KMS-11 (cell line): ENCODE data around the gene TRRAP.

ENCODE experiments used
- H2AFZ ChIP-seq: fragments of 200-600 bp; sonication (generic); 2 replicates; pipeline ENCODE4 v1.6.1; 2016; ENCODE audit warnings: antibody characterized with exemption, mixed run types, low read depth
- H3K27ac ChIP-seq: fragments of 200-600 bp; sonication (generic); 2 replicates; pipeline ENCODE4 v1.6.1; 2016; ENCODE audit warnings: mild to moderate bottlenecking, mixed run types
- H3K27me3 ChIP-seq: fragments of 200-600 bp; sonication (generic); 2 replicates; pipeline ENCODE4 v1.6.1; 2017; ENCODE audit warnings: mild to moderate bottlenecking, low read depth, mixed run types, moderate library complexity; ENCODE audit not compliant: insufficient read depth
- H3K36me3 ChIP-seq: fragments of 200-600 bp; sonication (generic); 2 replicates; pipeline ENCODE4 v1.6.1; 2017; ENCODE audit warnings: mild to moderate bottlenecking, mixed run types; ENCODE audit not compliant: insufficient read depth
- H3K4me1 ChIP-seq: fragments of 200-600 bp; sonication (generic); 2 replicates; pipeline ENCODE4 v1.6.1; 2016; ENCODE audit warnings: mild to moderate bottlenecking, low read depth, mixed run types; ENCODE audit not compliant: poor library complexity, severe bottlenecking
- H3K4me2 ChIP-seq: fragments of 200-600 bp; sonication (generic); 2 replicates; pipeline ENCODE4 v1.7.0; 2016; ENCODE audit warnings: mild to moderate bottlenecking, mixed run types
- H3K4me3 ChIP-seq: fragments of 200-600 bp; sonication (generic); IDR thresholded peaks from 2 replicates; pipeline ENCODE4 v1.6.1; 2017; ENCODE audit warnings: low read depth, low read length, mixed read lengths; ENCODE audit not compliant: insufficient read depth
- H3K79me2 ChIP-seq: fragments of 200-600 bp; sonication (generic); 2 replicates; pipeline ENCODE4 v1.6.1; 2016; ENCODE audit warnings: low read depth, mixed run types; ENCODE audit not compliant: insufficient read depth
- H3K9ac ChIP-seq: fragments of 200-600 bp; sonication (generic); 2 replicates; pipeline ENCODE4 v1.6.1; 2016; ENCODE audit warnings: mild to moderate bottlenecking, mixed run types
- H4K20me1 ChIP-seq: fragments of 200-600 bp; sonication (generic); 2 replicates; pipeline ENCODE4 v1.6.1; 2016; ENCODE audit warnings: mild to moderate bottlenecking, mixed run types; ENCODE audit not compliant: insufficient read depth
- TF ChIP-seq, protein P1 (sequence below): fragments of 200-600 bp; sonication (generic); conservative IDR thresholded peaks from 2 replicates; pipeline ENCODE4 v1.6.1; 2017; ENCODE audit warnings: low read depth, mild to moderate bottlenecking, antibody characterized with exemption, low read length, moderate library complexity, mixed read lengths

TRRAP gene

DNA sequence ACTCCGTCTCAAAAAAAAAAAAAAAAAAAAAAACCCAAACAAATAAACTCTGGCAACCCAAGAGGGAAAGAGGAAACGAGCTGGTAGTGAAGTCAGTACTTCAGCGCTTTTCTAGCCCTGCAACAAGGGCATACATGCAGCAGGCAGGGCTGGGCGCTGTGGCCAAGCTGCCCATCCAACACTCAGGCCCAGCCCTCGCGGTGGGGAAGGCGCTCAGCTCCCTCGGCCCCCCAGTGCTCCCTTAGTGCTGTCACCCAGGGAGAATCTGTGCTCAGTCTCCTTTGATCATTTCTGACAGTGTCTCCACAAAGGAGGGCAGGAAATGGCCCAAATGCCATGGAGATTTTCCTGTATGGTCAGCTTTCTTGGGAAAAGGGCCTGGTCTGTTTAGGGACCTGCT is 168.4 kb downstream of the TRRAP start:
- no peaks in the 10 kb centered on the region for H3K4me1 ChIP-seq

DNA sequence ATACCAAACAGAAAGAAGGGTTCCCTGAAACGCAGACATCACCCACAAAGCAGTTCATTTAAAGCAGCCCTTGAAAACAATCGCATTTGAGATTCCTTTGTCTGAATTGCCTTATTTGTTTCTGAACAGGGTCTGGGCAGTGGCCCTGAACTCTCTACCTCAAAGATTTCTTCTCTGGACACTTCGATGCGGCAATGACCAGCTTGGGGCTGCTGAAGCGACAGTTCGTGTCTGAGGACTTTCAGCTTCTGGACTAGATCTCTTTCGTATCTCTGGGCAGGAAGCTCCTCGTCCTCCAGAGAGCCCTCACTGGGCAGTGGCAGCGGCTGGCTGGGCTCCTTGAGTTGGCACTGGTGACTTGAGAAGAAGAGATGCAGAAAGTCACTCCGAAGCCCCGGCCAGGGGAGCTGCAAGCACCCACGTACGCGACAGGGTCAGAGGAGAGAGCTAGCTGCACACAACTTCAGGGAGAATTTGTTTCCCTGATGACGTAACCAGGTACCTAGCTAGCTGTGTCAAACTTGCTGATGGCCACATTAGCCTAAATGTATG is 169.3 kb downstream of the TRRAP start:
- Histone ChIP-seq H3K4me3 (no peak overlapping the region), H3K9ac (no peak overlapping the region), H3K36me3 (peaks cover 3% of the 10 kb centered on the region; the same call in 1 of the 2 replicates), H2AFZ (no peak overlapping the region), H3K27me3 (no peaks in the 10 kb centered on the region), H3K4me1 (no peaks in the 10 kb centered on the region), H3K4me2 (no peak overlapping the region), H4K20me1 (no peaks in the 10 kb centered on the region), H3K79me2 (no peaks in the 10 kb centered on the region), H3K27ac (no peak overlapping the region)
- TF ChIP-seq, protein P1, sequence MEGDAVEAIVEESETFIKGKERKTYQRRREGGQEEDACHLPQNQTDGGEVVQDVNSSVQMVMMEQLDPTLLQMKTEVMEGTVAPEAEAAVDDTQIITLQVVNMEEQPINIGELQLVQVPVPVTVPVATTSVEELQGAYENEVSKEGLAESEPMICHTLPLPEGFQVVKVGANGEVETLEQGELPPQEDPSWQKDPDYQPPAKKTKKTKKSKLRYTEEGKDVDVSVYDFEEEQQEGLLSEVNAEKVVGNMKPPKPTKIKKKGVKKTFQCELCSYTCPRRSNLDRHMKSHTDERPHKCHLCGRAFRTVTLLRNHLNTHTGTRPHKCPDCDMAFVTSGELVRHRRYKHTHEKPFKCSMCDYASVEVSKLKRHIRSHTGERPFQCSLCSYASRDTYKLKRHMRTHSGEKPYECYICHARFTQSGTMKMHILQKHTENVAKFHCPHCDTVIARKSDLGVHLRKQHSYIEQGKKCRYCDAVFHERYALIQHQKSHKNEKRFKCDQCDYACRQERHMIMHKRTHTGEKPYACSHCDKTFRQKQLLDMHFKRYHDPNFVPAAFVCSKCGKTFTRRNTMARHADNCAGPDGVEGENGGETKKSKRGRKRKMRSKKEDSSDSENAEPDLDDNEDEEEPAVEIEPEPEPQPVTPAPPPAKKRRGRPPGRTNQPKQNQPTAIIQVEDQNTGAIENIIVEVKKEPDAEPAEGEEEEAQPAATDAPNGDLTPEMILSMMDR = no peak

More for the DNA sequence above, 168.4 kb downstream of the TRRAP start:
- Histone ChIP-seq H3K27ac (no peak overlapping the region), H3K27me3 (no peaks in the 10 kb centered on the region), H3K79me2 (no peaks in the 10 kb centered on the region), H4K20me1 (no peaks in the 10 kb centered on the region), H3K9ac (no peak overlapping the region), H3K4me3 (no peak overlapping the region), H3K4me2 (no peak overlapping the region), H2AFZ (no peak overlapping the region), H3K36me3 (peaks cover 3% of the 10 kb centered on the region; the same call in 1 of the 2 replicates)
- TF ChIP-seq, protein P1 = no peak

DNA sequence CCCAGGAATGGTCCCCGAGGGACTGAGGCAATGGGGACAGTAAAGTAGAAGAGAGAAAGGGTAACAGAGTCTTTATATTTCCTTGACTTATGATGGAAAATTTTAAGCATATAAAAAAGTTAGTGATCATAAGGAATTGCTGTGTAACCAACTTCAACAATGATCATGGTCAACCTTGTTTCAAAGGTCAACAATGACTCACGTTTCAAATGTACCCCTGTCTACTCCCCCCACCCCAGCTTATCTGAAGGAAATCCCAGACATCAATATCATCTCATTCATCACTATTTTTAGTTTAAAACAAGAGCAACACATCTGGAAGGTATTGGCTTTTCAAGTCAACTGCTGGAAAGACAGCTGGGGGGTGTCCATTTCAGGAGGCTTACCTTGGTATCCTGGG is 172.6 kb downstream of the TRRAP start:
- H3K27ac ChIP-seq = no peak overlapping the region

DNA sequence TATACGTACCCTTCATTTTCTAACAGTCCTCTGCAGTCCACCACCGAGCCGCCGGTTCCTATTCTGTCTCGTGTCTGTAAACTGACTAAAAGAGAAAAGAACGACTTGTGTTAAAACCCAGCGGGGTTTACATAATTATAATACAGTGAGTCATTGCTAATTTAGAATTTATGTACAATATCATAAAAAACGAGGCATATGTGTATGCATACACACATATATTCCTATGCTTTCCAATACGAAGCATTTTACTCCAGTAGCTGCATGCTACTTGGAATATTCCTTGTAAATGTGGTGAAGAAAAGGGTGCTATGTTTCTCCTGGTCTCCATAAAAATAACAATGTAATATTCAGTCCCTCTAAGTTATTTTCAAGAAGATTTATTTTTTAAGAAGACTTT is 176.4 kb downstream of the TRRAP start:
- no peaks in the 10 kb centered on the region for H4K20me1 ChIP-seq
- TF ChIP-seq, protein P1 = no peak
- no peaks in the 10 kb centered on the region; the same call in 1 of the 2 replicates for H3K36me3 ChIP-seq
- no peaks in the 10 kb centered on the region for H3K4me1 ChIP-seq
- H3K79me2 ChIP-seq = no peaks in the 10 kb centered on the region
- no peak overlapping the region for H3K4me2 ChIP-seq
- H3K9ac ChIP-seq = no peak overlapping the region
- no peak overlapping the region for H3K27ac ChIP-seq
- no peak overlapping the region for H3K4me3 ChIP-seq
- H2AFZ ChIP-seq = no peak overlapping the region
- no peaks in the 10 kb centered on the region for H3K27me3 ChIP-seq

More for the DNA sequence above, 172.6 kb downstream of the TRRAP start:
- Histone ChIP-seq H3K36me3 (peaks cover 3% of the 10 kb centered on the region; the same call in 1 of the 2 replicates), H3K4me1 (no peaks in the 10 kb centered on the region), H3K79me2 (no peaks in the 10 kb centered on the region), H4K20me1 (no peaks in the 10 kb centered on the region), H2AFZ (no peak overlapping the region), H3K9ac (no peak overlapping the region), H3K4me2 (no peak overlapping the region), H3K27me3 (no peaks in the 10 kb centered on the region), H3K4me3 (no peak overlapping the region)
- TF ChIP-seq, protein P1 = no peak
